Measurements from ENCODE around the gene NHLRC1.

GRCh38 chr6:18121580-18122127, 823 bp downstream of the NHLRC1 start:
- TF ChIP-seq ZNF274 (IDR thresholded peaks at IDR 0.05; ENCODE audit: low read depth, low read length) (no peak), YY1 (IDR thresholded peaks at IDR 0.05; ENCODE audit: insufficient read depth, insufficient read length) (no peak), SUZ12 (IDR thresholded peaks at IDR 0.05; ENCODE audit: extremely low read depth, insufficient read depth, insufficient read length) (no peak)
